Kidney (tissue), 14 donors: ENCODE results near the gene UTS2B. TPM values are rescaled to one million over a fixed set of nuclear protein-coding genes. Genes with fewer than 3 reads are reported as not detected.

Source experiments
- DNase-seq, 5 donors: peaks; one replicate each; pipeline ENCODE4 v3.0.0-alpha.2; 2013 to 2020
- FAIRE-seq: peaks from 2 replicates; lab custom pipeline; 2012; peaks lifted over from hg19 to GRCh38; lab: Jason Lieb, UNC
- H3K27ac ChIP-seq, 2 donors: one replicate each; pipeline ENCODE4 v1.7.0; 2013; ENCODE audit warnings: low read depth in 2 of 2, low read length in 2 of 2, inconsistent platforms in 1 of 2
- H3K27me3 ChIP-seq: one replicate; pipeline ENCODE4 v1.7.1; 2013; ENCODE audit warnings: low read length, inconsistent platforms; ENCODE audit not compliant: control insufficient read depth, insufficient read depth
- H3K36me3 ChIP-seq, 3 donors: one replicate each; pipeline versions ENCODE4 v1.7.0 to v1.7.1; 2013; ENCODE audit warnings: low read length in 3 of 3, control low read depth in 1 of 3, inconsistent platforms in 1 of 3; ENCODE audit not compliant: insufficient read depth in 3 of 3, control insufficient read depth in 2 of 3
- H3K4me1 ChIP-seq, 3 donors: one replicate each; pipeline versions ENCODE4 v1.7.0 to v1.7.1; 2013; ENCODE audit warnings: low read length in 3 of 3, inconsistent platforms in 1 of 3, low read depth in 1 of 3; ENCODE audit not compliant: control insufficient read depth in 2 of 3, insufficient read depth in 2 of 3
- H3K4me3 ChIP-seq, 3 donors: one replicate each; pipeline versions ENCODE4 v1.7.0 to v1.8.1; 2013; ENCODE audit warnings: low read length in 3 of 3, control low read depth in 1 of 3, inconsistent platforms in 1 of 3
- H3K9ac ChIP-seq, 3 donors: one replicate each; pipeline versions ENCODE4 v1.7.0 to v1.7.1; 2013; ENCODE audit warnings: low read length in 3 of 3, control low read depth in 1 of 3, inconsistent platforms in 1 of 3
- H3K9me3 ChIP-seq, 3 donors: one replicate each; pipeline versions ENCODE4 v1.7.0 to v1.7.1; 2013; ENCODE audit warnings: low read length in 3 of 3, control low read depth in 1 of 3, inconsistent platforms in 1 of 3; ENCODE audit not compliant: control insufficient read depth in 2 of 3, insufficient read depth in 1 of 3
- intact Hi-C: fragments of 100-400 bp; cut with DNase I; formaldehyde crosslinking; loops from one replicate; pipeline ENCODE4 v1.11.1; 2022
- polyA plus RNA-seq: library from polyadenylated mRNA; stranded (reverse); fragments of 350-450 nt; fragmentation: Illumina TruSeq; extraction: RNeasy Lipid Tissue Mini Kit (QIAGEN cat#74804); gene quantifications from one replicate; pipeline ENCODE4 v1.2.3, GENCODE V29; 2014; ENCODE audit warnings: low read depth, low replicate concordance; ENCODE audit not compliant: insufficient read depth
- total RNA-seq: library from RNA; stranded (reverse); fragmentation: NEBNext Ultra II Directional; extraction: Animal tissue kit (Norgen Biotek cat#: 25700); gene quantifications from one replicate; pipeline ENCODE4 v1.2.1, GENCODE V29; 2021
- TF ChIP-seq, protein P1 (sequence below): IDR thresholded peaks from 3 replicates; pipeline ENCODE4 v1.5.1; 2012; ENCODE audit warnings: mild to moderate bottlenecking, moderate library complexity, borderline replicate concordance; ENCODE audit not compliant: insufficient read depth; ENCODE audit errors: extremely low read depth
- donor health status: control.
- donor health status: control.
- donor health status: control.
- donor health status: control.
- donor health status: control.
- donor health status: DM: yes; HTN: yes; CAD: no.
- donor health status: Normal renal cell carcinoma (clear cell type).

The UTS2B gene
- total and polyA plus RNA-seq, 2 donors from 2014 or later = 0.41 TPM; not detected in 1

DNA sequence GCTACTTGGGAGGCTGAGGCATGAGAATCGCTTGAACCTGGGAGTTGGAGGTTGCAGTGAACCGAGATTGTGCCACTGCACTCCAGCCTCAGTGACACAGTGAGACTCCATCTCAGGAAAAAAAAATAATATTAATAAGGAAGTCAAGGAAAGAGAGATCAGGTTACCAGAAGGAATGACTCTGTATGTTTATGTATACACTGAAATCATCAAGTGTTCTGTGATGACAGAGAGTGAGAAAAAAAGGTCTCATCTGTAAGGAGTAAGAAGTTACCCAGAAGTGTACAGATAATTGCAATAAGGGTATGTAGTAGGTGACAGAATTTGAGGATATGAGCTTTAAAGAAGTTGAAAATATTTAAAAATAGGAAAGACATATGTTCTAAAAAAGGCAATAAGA, 5.4 kb downstream of the UTS2B start:
- Histone ChIP-seq H3K9me3 (no peaks in the 10 kb centered on the region), H3K9ac (no peak overlapping the region), H3K4me1 (peaks cover 0 to 5% (median 0%) of the 10 kb centered on the region in 3 donors), H3K27me3 (no peaks in the 10 kb centered on the region), H3K36me3 (no peaks in the 10 kb centered on the region), H3K4me3 (no peak overlapping the region), H3K27ac (no peak overlapping the region)
- no peak for FAIRE-seq
- intact Hi-C loops = no loop called here
- TF ChIP-seq, protein P1, sequence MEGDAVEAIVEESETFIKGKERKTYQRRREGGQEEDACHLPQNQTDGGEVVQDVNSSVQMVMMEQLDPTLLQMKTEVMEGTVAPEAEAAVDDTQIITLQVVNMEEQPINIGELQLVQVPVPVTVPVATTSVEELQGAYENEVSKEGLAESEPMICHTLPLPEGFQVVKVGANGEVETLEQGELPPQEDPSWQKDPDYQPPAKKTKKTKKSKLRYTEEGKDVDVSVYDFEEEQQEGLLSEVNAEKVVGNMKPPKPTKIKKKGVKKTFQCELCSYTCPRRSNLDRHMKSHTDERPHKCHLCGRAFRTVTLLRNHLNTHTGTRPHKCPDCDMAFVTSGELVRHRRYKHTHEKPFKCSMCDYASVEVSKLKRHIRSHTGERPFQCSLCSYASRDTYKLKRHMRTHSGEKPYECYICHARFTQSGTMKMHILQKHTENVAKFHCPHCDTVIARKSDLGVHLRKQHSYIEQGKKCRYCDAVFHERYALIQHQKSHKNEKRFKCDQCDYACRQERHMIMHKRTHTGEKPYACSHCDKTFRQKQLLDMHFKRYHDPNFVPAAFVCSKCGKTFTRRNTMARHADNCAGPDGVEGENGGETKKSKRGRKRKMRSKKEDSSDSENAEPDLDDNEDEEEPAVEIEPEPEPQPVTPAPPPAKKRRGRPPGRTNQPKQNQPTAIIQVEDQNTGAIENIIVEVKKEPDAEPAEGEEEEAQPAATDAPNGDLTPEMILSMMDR = no peak
- no peak for DNase-seq

DNA sequence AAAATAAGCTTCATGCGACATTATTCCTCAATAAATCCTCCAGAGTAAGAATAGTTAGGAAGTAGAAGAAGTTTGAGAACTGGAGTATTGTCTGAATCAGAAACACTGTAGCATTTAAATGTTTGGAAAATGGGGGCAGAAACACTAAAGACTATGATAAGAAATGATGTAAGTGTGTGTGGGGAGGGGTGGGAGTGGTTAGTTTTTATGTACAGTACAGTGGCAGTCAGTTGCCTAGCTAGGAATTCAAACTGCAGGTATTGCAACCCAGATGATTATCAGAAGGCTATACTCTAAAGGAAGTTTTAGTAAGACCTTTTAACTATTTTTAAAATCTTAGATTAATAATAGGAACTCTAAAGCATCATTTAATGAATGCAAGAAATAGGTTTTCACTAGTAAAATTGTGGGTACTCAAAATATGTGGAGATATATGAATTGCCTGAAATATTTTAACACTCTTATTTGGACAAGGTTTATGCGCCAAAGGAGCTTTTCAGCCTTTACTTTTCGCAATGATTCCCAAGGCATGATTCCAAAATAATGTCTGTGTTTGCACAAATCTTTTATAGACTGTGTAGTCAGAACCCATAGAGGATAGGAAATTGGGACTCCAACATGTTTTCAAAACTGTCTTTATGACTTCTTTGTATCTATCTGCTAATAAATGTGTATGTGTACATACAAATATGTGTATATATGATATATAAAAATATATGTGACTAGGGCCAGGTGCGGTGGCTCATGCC, 9.1 kb downstream of the UTS2B start:
- TF ChIP-seq, protein P1 = no peak
- Histone ChIP-seq H3K9me3 (no peaks in the 10 kb centered on the region), H3K9ac (no peak overlapping the region), H3K27me3 (no peaks in the 10 kb centered on the region), H3K27ac (no peak overlapping the region), H3K4me3 (no peak overlapping the region), H3K4me1 (no peaks in the 10 kb centered on the region), H3K36me3 (no peaks in the 10 kb centered on the region)
- intact Hi-C loops = no loop called here
- no peak for FAIRE-seq
- DNase-seq = no peak

DNA sequence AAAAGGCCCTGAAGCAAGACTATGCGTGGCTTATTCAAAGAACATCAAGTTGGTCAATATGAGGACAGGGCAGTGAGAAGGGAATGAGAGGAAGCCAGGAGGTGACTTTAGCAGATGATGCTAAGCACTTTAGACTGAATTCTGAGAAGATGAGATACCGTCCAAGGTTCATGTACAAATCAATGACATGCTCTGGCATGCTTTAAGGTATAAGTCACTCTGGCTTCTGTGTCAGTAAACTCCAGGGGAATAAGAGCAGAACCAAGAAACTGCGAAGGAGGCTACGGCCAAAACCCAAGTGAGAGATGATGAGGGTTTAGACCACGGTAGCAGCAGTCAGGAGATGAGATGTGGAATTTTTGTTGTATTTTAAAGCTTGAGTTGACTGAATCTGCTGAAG, 10.0 kb downstream of the UTS2B start:
- H3K27me3 ChIP-seq = no peaks in the 10 kb centered on the region
- no peak overlapping the region for H3K4me3 ChIP-seq
- no peaks in the 10 kb centered on the region for H3K4me1 ChIP-seq
- FAIRE-seq = no peak
- no peak overlapping the region for H3K27ac ChIP-seq
- no peak overlapping the region for H3K9ac ChIP-seq
- TF ChIP-seq, protein P1 = no peak
- no peaks in the 10 kb centered on the region for H3K9me3 ChIP-seq
- intact Hi-C loops = no loop called here
- DNase-seq = no peak
- no peaks in the 10 kb centered on the region for H3K36me3 ChIP-seq
